Activated naive CD8-positive, alpha-beta T cell treated with anti-CD3 and anti-CD28 coated beads, Interleukin-2, amount 10 ng/mL, durations not matched to agents 7 days and 5 days (primary cell): Measurements from ENCODE around the gene MCF2L. TPM values are rescaled to one million over a fixed set of nuclear protein-coding genes. Genes with fewer than 3 reads are reported as not detected.
A peak's percentile ranks its signal among the peaks of the same experiment; 100 is the strongest.

ENCODE experiments used
- ATAC-seq: fragments of 150-1000 bp; cut with Tn5 transposase; one replicate; pipeline ENCODE4 v1.10.0; 2021; ENCODE audit warnings: low read depth, moderate library complexity
- POLR2A ChIA-PET: fragments of 350-600 bp; sonication (Branson Sonifier 250); formaldehyde crosslinking; loops from one replicate; lab custom pipeline; 2021; ENCODE audit warnings: antibody characterized with exemption; lab: Charles Lee
- DNase-seq: peaks from one replicate; pipeline ENCODE4 v3.0.0; 2021
- H3K27ac Mint-ChIP-seq: one replicate; pipeline ENCODE4 v1.8.0; 2022; ENCODE audit warnings: mild to moderate bottlenecking, mixed read lengths
- H3K27me3 Mint-ChIP-seq: one replicate; pipeline ENCODE4 v1.8.0; 2022; ENCODE audit warnings: mild to moderate bottlenecking, moderate library complexity, mixed read lengths
- H3K36me3 Mint-ChIP-seq: one replicate; pipeline ENCODE4 v1.8.0; 2021; ENCODE audit warnings: mild to moderate bottlenecking, mixed read lengths
- H3K4me1 Mint-ChIP-seq: one replicate; pipeline ENCODE4 v1.8.0; 2021; ENCODE audit warnings: mixed read lengths
- H3K4me3 Mint-ChIP-seq: one replicate; pipeline ENCODE4 v1.8.0; 2022; ENCODE audit warnings: mild to moderate bottlenecking, moderate library complexity, mixed read lengths
- H3K9me3 Mint-ChIP-seq: one replicate; pipeline ENCODE4 v1.8.0; 2021; ENCODE audit warnings: mixed read lengths
- total RNA-seq, 2 experiments: library from RNA; stranded (reverse); gene quantifications; one replicate each; pipeline ENCODE4 v1.2.3, GENCODE V29; 2021

The MCF2L gene
- total RNA-seq, 2 experiments from 2014 or later = 9.3 to 11.5 TPM

- H3K9me3 Mint-ChIP-seq = no peaks in the 10 kb centered on the region
- H3K4me3 Mint-ChIP-seq = no peak overlapping the region
- ATAC-seq = no peak
- no peak overlapping the region for H3K27ac Mint-ChIP-seq
- no peak for DNase-seq
- POLR2A ChIA-PET = no interaction called here
- H3K4me1 Mint-ChIP-seq = peaks cover under 1% of the 10 kb centered on the region
- no peaks in the 10 kb centered on the region for H3K36me3 Mint-ChIP-seq
- H3K27me3 Mint-ChIP-seq = peaks cover 4% of the 10 kb centered on the region
Observed at GRCh38 chr13:112962911-112963625, 5.9 kb upstream of the MCF2L start.

- Mint-ChIP-seq H3K36me3 (no peaks in the 10 kb centered on the region), H3K4me3 (no peak overlapping the region)
- no peak for ATAC-seq
Observed at GRCh38 chr13:112963641-112964040, 5.4 kb upstream of the MCF2L start.

GRCh38 chr13:112964971-112965492 is 4.0 kb upstream of the MCF2L start:
- ATAC-seq (no peak), DNase-seq (no peak)
- POLR2A ChIA-PET = no interaction called here
- H3K4me1 Mint-ChIP-seq = peaks cover 11% of the 10 kb centered on the region
- no peaks in the 10 kb centered on the region for H3K36me3 Mint-ChIP-seq
- no peak overlapping the region for H3K27ac Mint-ChIP-seq
- H3K4me3 Mint-ChIP-seq = no peak overlapping the region
- no peaks in the 10 kb centered on the region for H3K9me3 Mint-ChIP-seq
- peaks cover 13% of the 10 kb centered on the region for H3K27me3 Mint-ChIP-seq

More at GRCh38 chr13:112963641-112964040, 5.4 kb upstream of the MCF2L start:
- Mint-ChIP-seq H3K27ac (no peak overlapping the region), H3K27me3 (peaks cover 4% of the 10 kb centered on the region), H3K9me3 (no peaks in the 10 kb centered on the region), H3K4me1 (peaks cover 3% of the 10 kb centered on the region)
- no peak for DNase-seq
- POLR2A ChIA-PET = no interaction called here

GRCh38 chr13:112965573-112966115 is 3.4 kb upstream of the MCF2L start:
- DNase-seq = no peak
- H3K4me1 Mint-ChIP-seq = peaks cover 15% of the 10 kb centered on the region
- peaks cover 18% of the 10 kb centered on the region for H3K27me3 Mint-ChIP-seq
- no peaks in the 10 kb centered on the region for H3K9me3 Mint-ChIP-seq
- H3K36me3 Mint-ChIP-seq = no peaks in the 10 kb centered on the region
- no peak overlapping the region for H3K27ac Mint-ChIP-seq
- H3K4me3 Mint-ChIP-seq = no peak overlapping the region
- no peak for ATAC-seq
- POLR2A ChIA-PET = no interaction called here

GRCh38 chr13:112966776-112967175 is 2.2 kb upstream of the MCF2L start:
- POLR2A ChIA-PET = no interaction called here

GRCh38 chr13:112967686-112968379 is 1.2 kb upstream of the MCF2L start:
- DNase-seq (no peak), ATAC-seq (no peak)
- POLR2A ChIA-PET = no interaction called here
- peaks cover 5% of the 10 kb centered on the region for H3K9me3 Mint-ChIP-seq
- H3K4me1 Mint-ChIP-seq = peaks cover 17% of the 10 kb centered on the region
- H3K36me3 Mint-ChIP-seq = no peaks in the 10 kb centered on the region
- H3K27ac Mint-ChIP-seq = no peak overlapping the region
- H3K4me3 Mint-ChIP-seq = peak overlapping the region; percentile 59
- peaks cover 20% of the 10 kb centered on the region for H3K27me3 Mint-ChIP-seq

More at GRCh38 chr13:112966776-112967175, 2.2 kb upstream of the MCF2L start:
- no peak for ATAC-seq
- Mint-ChIP-seq H3K36me3 (no peaks in the 10 kb centered on the region), H3K4me3 (no peak overlapping the region), H3K4me1 (peaks cover 15% of the 10 kb centered on the region), H3K27me3 (peaks cover 20% of the 10 kb centered on the region), H3K27ac (no peak overlapping the region), H3K9me3 (no peaks in the 10 kb centered on the region)
- DNase-seq = no peak

- peak overlapping the region; percentile 59 for H3K4me3 Mint-ChIP-seq
- POLR2A ChIA-PET = no interaction called here
- no peaks in the 10 kb centered on the region for H3K36me3 Mint-ChIP-seq
- DNase-seq (peak; percentile 67), ATAC-seq (peak; percentile 28)
- H3K27ac Mint-ChIP-seq = no peak overlapping the region
- H3K9me3 Mint-ChIP-seq = peaks cover 5% of the 10 kb centered on the region
- peaks cover 20% of the 10 kb centered on the region for H3K27me3 Mint-ChIP-seq
- peaks cover 17% of the 10 kb centered on the region for H3K4me1 Mint-ChIP-seq
Observed at GRCh38 chr13:112968380-112968909, 569 bp upstream of the MCF2L start.

GRCh38 chr13:112969692-112970338 is 801 bp downstream of the MCF2L start:
- POLR2A ChIA-PET = interaction anchor here (1.1 to 1.4 kb wide), 3 partner anchors 16 to 240 kb away, joined by 3 to 6 read pairs (median 4); partner anchors contain the start of gene CUL4A
- Mint-ChIP-seq H3K4me3 (peak overlapping the region; percentile 93), H3K27ac (peak overlapping the region; percentile 84), H3K4me1 (peaks cover 17% of the 10 kb centered on the region), H3K36me3 (no peaks in the 10 kb centered on the region), H3K9me3 (peaks cover 5% of the 10 kb centered on the region), H3K27me3 (peaks cover 20% of the 10 kb centered on the region)
- ATAC-seq (no peak), DNase-seq (no peak)

GRCh38 chr13:112970552-112971287 is 1.7 kb downstream of the MCF2L start:
- Mint-ChIP-seq H3K36me3 (no peaks in the 10 kb centered on the region), H3K4me3 (no peak overlapping the region), H3K4me1 (peaks cover 17% of the 10 kb centered on the region), H3K27ac (no peak overlapping the region), H3K27me3 (peaks cover 16% of the 10 kb centered on the region), H3K9me3 (peaks cover 5% of the 10 kb centered on the region)
- POLR2A ChIA-PET = interaction anchor here (1.2 to 1.4 kb wide), 2 partner anchors 15 to 20 kb away, joined by 3 to 4 read pairs; no protein-coding TSS in a partner anchor
- DNase-seq (no peak), ATAC-seq (no peak)

- ATAC-seq (no peak), DNase-seq (no peak)
- peaks cover 16% of the 10 kb centered on the region for H3K27me3 Mint-ChIP-seq
- H3K4me3 Mint-ChIP-seq = no peak overlapping the region
- peaks cover 17% of the 10 kb centered on the region for H3K4me1 Mint-ChIP-seq
- peaks cover 5% of the 10 kb centered on the region for H3K9me3 Mint-ChIP-seq
- H3K36me3 Mint-ChIP-seq = no peaks in the 10 kb centered on the region
- POLR2A ChIA-PET = no interaction called here
- no peak overlapping the region for H3K27ac Mint-ChIP-seq
Observed at GRCh38 chr13:112971288-112971643, 2.3 kb downstream of the MCF2L start.

GRCh38 chr13:112972258-112972657 is 3.2 kb downstream of the MCF2L start:
- peak overlapping the region; percentile 32 for H3K27ac Mint-ChIP-seq
- no peak overlapping the region for H3K4me3 Mint-ChIP-seq
- H3K36me3 Mint-ChIP-seq = no peaks in the 10 kb centered on the region
- peaks cover 17% of the 10 kb centered on the region for H3K4me1 Mint-ChIP-seq
- ATAC-seq (no peak), DNase-seq (no peak)
- peaks cover 16% of the 10 kb centered on the region for H3K27me3 Mint-ChIP-seq
- H3K9me3 Mint-ChIP-seq = peaks cover 5% of the 10 kb centered on the region
- POLR2A ChIA-PET = no interaction called here

GRCh38 chr13:112972867-112973576 is 4.0 kb downstream of the MCF2L start:
- DNase-seq = no peak
- H3K9me3 Mint-ChIP-seq = peaks cover 5% of the 10 kb centered on the region
- no peaks in the 10 kb centered on the region for H3K36me3 Mint-ChIP-seq
- H3K27me3 Mint-ChIP-seq = peaks cover 16% of the 10 kb centered on the region
- no peak overlapping the region for H3K4me3 Mint-ChIP-seq
- H3K27ac Mint-ChIP-seq = no peak overlapping the region
- POLR2A ChIA-PET = no interaction called here
- H3K4me1 Mint-ChIP-seq = peaks cover 16% of the 10 kb centered on the region
- ATAC-seq = no peak
